ENCODE results near the gene DEGS2. TPM values are rescaled to one million over a fixed set of nuclear protein-coding genes. Genes with fewer than 3 reads are reported as not detected.

The DEGS2 gene
- total and polyA plus RNA-seq, 2 donors from 2014 or later = 25.1 to 28.7 TPM

DNA sequence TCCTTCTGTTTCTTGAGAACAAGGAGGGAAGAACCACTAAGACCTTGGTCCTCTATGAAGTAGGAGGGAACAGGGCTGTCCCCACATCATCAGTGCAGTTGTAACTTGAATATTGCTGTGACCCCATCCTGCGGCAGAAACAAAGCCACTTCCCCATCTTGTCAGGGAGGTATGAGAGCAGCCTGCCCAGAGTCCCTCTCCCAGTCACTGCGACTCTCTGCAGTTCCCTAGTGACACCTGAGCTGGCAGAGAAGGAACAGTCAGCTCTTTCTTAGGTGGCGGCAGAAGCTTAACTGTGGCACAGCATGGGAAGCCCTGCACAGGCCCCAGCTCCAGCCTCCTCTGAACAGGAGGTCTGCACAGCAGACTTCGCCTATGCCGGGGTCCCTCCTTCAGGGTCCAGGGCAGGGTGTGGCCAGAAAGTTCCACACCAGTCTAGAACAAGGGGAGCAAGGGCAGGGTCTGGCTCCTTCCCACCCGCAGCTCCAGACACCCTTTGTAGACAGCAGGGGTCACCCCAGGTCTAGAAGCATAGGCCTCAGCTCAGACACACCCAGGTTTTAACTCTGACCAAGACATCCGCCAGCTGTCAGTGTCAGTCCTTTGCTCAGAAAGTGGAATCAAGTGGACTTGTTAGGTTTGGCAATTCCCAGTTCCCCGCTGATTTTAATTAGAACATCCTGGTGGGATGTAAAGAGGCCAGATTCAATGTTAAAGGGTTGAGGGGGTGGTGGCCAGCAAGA lies 36.8 kb downstream of the DEGS2 start:
- Histone ChIP-seq H3K27ac (ENCODE audit: low read depth in 2 of 2, low read length in 2 of 2) (no peak overlapping the region), H3K4me1 (ENCODE audit: control insufficient read depth in 2 of 3, insufficient read depth in 2 of 3, low read depth in 1 of 3, low read length in 3 of 3) (no peaks in the 10 kb centered on the region), H3K9ac (ENCODE audit: low read length in 3 of 3) (no peak overlapping the region), H3K36me3 (ENCODE audit: control insufficient read depth in 2 of 3, insufficient read depth in 3 of 3, low read length in 3 of 3) (peaks cover 3 to 7% (median 4%) of the 10 kb centered on the region in 3 donors), H3K4me3 (ENCODE audit: low read length in 3 of 3) (no peak overlapping the region), H3K9me3 (ENCODE audit: control insufficient read depth in 2 of 3, insufficient read depth in 1 of 3, low read length in 3 of 3) (no peaks in the 10 kb centered on the region), H3K27me3 (ENCODE audit: control insufficient read depth, insufficient read depth, low read length) (no peaks in the 10 kb centered on the region)
- TF ChIP-seq, protein P1, sequence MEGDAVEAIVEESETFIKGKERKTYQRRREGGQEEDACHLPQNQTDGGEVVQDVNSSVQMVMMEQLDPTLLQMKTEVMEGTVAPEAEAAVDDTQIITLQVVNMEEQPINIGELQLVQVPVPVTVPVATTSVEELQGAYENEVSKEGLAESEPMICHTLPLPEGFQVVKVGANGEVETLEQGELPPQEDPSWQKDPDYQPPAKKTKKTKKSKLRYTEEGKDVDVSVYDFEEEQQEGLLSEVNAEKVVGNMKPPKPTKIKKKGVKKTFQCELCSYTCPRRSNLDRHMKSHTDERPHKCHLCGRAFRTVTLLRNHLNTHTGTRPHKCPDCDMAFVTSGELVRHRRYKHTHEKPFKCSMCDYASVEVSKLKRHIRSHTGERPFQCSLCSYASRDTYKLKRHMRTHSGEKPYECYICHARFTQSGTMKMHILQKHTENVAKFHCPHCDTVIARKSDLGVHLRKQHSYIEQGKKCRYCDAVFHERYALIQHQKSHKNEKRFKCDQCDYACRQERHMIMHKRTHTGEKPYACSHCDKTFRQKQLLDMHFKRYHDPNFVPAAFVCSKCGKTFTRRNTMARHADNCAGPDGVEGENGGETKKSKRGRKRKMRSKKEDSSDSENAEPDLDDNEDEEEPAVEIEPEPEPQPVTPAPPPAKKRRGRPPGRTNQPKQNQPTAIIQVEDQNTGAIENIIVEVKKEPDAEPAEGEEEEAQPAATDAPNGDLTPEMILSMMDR (IDR thresholded peaks at IDR 0.05; ENCODE audit: borderline replicate concordance, extremely low read depth, insufficient read depth) = no peak
- FAIRE-seq (no peak), DNase-seq (peak in 2 of 5 donors; percentile 45 to 62)
- intact Hi-C loops (cut with DNase I) = no loop called here

DNA sequence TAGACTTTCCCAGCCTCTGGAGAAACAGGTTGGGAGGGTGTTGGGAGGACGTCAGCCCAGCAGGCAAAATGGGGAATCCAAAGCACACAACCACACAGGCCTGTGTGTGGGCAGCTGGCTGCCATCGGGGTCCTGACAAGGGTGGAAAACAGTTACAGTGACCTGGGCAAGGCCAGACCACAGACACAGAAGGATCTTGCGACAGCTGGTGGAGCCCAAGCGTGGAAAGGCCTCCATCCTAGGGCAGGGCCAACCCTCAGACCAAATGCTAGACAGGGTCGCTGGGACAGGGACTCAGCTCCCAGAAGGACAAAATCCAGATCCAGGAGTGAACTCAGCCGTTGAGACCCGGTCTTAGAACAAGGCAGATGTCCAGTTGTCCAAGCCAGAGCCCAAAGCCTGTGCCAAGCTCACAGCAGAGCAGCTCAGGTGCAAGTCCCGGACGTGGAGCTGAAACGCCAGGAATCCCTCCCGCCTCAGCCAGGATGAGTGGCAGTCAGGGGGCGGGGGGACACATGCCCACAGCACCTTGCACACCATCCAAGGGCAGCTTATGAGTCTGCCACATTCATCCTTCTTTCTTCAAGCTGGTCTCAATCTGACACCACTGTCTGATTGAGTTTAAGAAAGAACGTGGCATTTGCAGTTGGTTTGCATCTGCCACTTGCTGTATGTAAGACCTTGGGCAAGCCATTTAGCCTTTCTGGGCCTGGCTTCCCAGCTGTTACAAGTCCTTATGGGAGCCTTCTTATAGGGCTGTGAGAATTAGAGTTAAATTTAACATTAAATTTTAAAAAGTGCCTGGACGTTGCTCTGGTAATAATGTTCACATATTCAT lies 37.6 kb downstream of the DEGS2 start:
- H3K27ac ChIP-seq (ENCODE audit: low read depth in 2 of 2, low read length in 2 of 2) = no peak overlapping the region
- no peak overlapping the region for H3K9ac ChIP-seq (ENCODE audit: low read length in 3 of 3)
- H3K4me3 ChIP-seq (ENCODE audit: low read length in 3 of 3) = no peak overlapping the region
- TF ChIP-seq, protein P1 (IDR thresholded peaks at IDR 0.05; ENCODE audit: borderline replicate concordance, extremely low read depth, insufficient read depth) = no peak
- no peaks in the 10 kb centered on the region for H3K4me1 ChIP-seq (ENCODE audit: control insufficient read depth in 2 of 3, insufficient read depth in 2 of 3, low read depth in 1 of 3, low read length in 3 of 3)
- FAIRE-seq (no peak), DNase-seq (peak in 1 of 5 donors; percentile 51)
- intact Hi-C loops (cut with DNase I) = no loop called here
- no peaks in the 10 kb centered on the region for H3K9me3 ChIP-seq (ENCODE audit: control insufficient read depth in 2 of 3, insufficient read depth in 1 of 3, low read length in 3 of 3)
- H3K36me3 ChIP-seq (ENCODE audit: control insufficient read depth in 2 of 3, insufficient read depth in 3 of 3, low read length in 3 of 3) = peaks cover 2 to 4% (median 3%) of the 10 kb centered on the region in 3 donors
- no peaks in the 10 kb centered on the region for H3K27me3 ChIP-seq (ENCODE audit: control insufficient read depth, insufficient read depth, low read length)

DNA sequence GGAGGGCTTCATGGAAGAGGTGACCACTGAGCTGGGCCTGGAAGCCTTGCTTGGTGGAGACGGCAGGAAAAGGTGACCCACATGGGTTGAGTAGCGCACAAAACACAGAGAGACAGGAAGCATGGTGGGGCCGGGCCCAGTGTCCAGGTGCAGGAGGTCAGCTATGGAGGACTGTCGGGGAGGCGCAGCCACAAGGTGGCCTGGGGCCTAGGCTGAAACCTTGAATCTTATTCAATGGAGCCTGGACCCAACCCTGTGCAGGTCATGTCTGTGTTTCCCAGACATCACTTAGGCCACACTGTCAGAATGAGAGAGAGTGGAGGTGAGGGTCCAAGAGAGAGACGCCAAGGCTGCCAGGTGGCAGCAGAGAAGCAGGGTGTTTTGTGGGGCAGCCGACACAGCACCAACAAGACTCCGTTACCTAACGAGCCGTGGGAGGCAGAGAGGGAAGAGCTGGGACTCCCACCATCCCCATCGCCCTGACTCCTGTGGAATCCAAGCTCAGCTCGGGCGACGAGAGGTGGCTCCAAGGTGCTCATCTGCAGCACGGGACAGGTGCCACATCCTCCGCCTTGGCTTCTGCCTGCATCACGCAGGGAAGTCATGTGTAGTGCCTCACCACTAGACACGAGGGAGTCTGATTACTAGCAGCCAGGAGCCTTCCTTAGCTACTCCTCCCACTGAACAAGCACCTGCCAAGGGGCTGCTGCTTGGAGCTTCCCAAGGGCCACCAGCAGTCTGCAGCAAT lies 38.7 kb downstream of the DEGS2 start:
- intact Hi-C loops (cut with DNase I) = no loop called here
- H3K4me3 ChIP-seq (ENCODE audit: low read length in 3 of 3) = no peak overlapping the region
- no peak overlapping the region for H3K9ac ChIP-seq (ENCODE audit: low read length in 3 of 3)
- DNase-seq (peak in 1 of 5 donors; percentile 44), FAIRE-seq (no peak)
- H3K27ac ChIP-seq (ENCODE audit: low read depth in 2 of 2, low read length in 2 of 2) = no peak overlapping the region
- no peaks in the 10 kb centered on the region for H3K9me3 ChIP-seq (ENCODE audit: control insufficient read depth in 2 of 3, insufficient read depth in 1 of 3, low read length in 3 of 3)
- H3K4me1 ChIP-seq (ENCODE audit: control insufficient read depth in 2 of 3, insufficient read depth in 2 of 3, low read depth in 1 of 3, low read length in 3 of 3) = no peaks in the 10 kb centered on the region
- peaks cover 0 to 3% (median 2%) of the 10 kb centered on the region in 3 donors for H3K36me3 ChIP-seq (ENCODE audit: control insufficient read depth in 2 of 3, insufficient read depth in 3 of 3, low read length in 3 of 3)
- no peaks in the 10 kb centered on the region for H3K27me3 ChIP-seq (ENCODE audit: control insufficient read depth, insufficient read depth, low read length)
- TF ChIP-seq, protein P1 (IDR thresholded peaks at IDR 0.05; ENCODE audit: borderline replicate concordance, extremely low read depth, insufficient read depth) = no peak
